ENCODE data around the gene HBG2. TPM values are rescaled to one million over a fixed set of nuclear protein-coding genes. Genes with fewer than 3 reads are reported as not detected.

HBG2 gene
- total RNA-seq, 1 experiment from 2014 or later, result 8.7 TPM

DNA sequence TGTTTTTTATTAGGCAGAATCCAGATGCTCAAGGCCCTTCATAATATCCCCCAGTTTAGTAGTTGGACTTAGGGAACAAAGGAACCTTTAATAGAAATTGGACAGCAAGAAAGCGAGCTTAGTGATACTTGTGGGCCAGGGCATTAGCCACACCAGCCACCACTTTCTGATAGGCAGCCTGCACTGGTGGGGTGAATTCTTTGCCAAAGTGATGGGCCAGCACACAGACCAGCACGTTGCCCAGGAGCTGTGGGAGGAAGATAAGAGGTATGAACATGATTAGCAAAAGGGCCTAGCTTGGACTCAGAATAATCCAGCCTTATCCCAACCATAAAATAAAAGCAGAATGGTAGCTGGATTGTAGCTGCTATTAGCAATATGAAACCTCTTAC, 29.1 kb downstream of the HBG2 start (continued):
- TF ChIP-seq FOXP4 (CRISPR knock-in tag; IDR thresholded peaks at IDR 0.05), result no peak
- no peak for TF ChIP-seq NFYB (CRISPR knock-in tag; conservative IDR thresholded peaks at IDR 0.05; ENCODE audit: low read depth)
- TF ChIP-seq ZNF532 (CRISPR knock-in tag; IDR thresholded peaks at IDR 0.05; ENCODE audit: borderline replicate concordance), result no peak
- TF ChIP-seq, protein P1, sequence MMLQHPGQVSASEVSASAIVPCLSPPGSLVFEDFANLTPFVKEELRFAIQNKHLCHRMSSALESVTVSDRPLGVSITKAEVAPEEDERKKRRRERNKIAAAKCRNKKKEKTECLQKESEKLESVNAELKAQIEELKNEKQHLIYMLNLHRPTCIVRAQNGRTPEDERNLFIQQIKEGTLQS (CRISPR knock-in tag; conservative IDR thresholded peaks at IDR 0.05), result no peak

- H3K4me3 Mint-ChIP-seq, result no peak overlapping the region
- ChIA-PET POLR2A (no interaction called here), CTCF (interaction anchor here (0.7 kb wide), 1 partner anchor 130 kb away, joined by 3 read pairs; no protein-coding TSS in a partner anchor)
- no peak for TF ChIP-seq NFE2L1 (CRISPR knock-in tag; IDR thresholded peaks at IDR 0.05)
- TF ChIP-seq E2F4 (CRISPR knock-in tag; IDR thresholded peaks at IDR 0.05; ENCODE audit: borderline replicate concordance, low read depth), result no peak
- no peak for TF ChIP-seq FOXP1 (CRISPR knock-in tag; IDR thresholded peaks at IDR 0.05; ENCODE audit: borderline replicate concordance)
- TF ChIP-seq ZNF219 (CRISPR knock-in tag; IDR thresholded peaks at IDR 0.05; ENCODE audit: borderline replicate concordance), result no peak
- TF ChIP-seq ZNF416 (CRISPR knock-in tag; IDR thresholded peaks at IDR 0.05), result no peak
- TF ChIP-seq, protein P2, sequence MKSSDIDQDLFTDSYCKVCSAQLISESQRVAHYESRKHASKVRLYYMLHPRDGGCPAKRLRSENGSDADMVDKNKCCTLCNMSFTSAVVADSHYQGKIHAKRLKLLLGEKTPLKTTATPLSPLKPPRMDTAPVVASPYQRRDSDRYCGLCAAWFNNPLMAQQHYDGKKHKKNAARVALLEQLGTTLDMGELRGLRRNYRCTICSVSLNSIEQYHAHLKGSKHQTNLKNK (CRISPR knock-in tag; IDR thresholded peaks at IDR 0.05), result no peak
- peaks cover 24% of the 10 kb centered on the region for H3K9me3 Mint-ChIP-seq
- ATAC-seq (no peak), DNase-seq (ENCODE audit: low spot score) (no peak)
- no peak overlapping the region for H3K27ac Mint-ChIP-seq
- H3K36me3 Mint-ChIP-seq, result peaks cover 20% of the 10 kb centered on the region
- H3K4me1 Mint-ChIP-seq, result peaks cover 3% of the 10 kb centered on the region; the same call in 1 of the 2 replicates
- no peaks in the 10 kb centered on the region for H3K27me3 Mint-ChIP-seq (ENCODE audit: low read depth)
These were observed 29.8 kb downstream of the HBG2 start for GRCh38 chr11:5224538-5225479.

DNA sequence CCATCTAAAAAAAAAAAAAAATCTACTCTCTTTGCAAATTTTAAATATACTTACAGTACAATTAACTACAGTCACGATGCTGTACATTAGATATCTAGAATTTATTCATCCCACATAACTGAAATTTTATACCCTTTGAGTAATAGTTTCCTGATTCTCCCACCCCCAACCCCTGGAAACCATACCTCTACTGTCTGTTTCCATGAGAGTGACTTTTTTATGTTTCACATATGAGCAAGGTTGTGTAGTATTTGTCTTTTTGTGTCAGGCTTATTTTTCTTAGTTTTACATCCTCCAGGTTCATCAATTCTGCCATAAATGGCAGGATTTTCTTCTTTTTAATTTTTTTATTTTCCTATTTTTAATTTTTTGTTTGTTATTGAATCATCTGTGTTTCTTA, 30.9 kb downstream of the HBG2 start:
- DNase-seq (ENCODE audit: low spot score) (no peak), ATAC-seq (no peak)
- no peak for TF ChIP-seq HMGA2 (CRISPR knock-in tag; IDR thresholded peaks at IDR 0.05)
- TF ChIP-seq, protein P3, sequence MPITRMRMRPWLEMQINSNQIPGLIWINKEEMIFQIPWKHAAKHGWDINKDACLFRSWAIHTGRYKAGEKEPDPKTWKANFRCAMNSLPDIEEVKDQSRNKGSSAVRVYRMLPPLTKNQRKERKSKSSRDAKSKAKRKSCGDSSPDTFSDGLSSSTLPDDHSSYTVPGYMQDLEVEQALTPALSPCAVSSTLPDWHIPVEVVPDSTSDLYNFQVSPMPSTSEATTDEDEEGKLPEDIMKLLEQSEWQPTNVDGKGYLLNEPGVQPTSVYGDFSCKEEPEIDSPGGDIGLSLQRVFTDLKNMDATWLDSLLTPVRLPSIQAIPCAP (CRISPR knock-in tag; IDR thresholded peaks at IDR 0.05), result no peak
- TF ChIP-seq ZNF263 (CRISPR knock-in tag; IDR thresholded peaks at IDR 0.05; ENCODE audit: low read depth), result no peak
- TF ChIP-seq, protein P4, sequence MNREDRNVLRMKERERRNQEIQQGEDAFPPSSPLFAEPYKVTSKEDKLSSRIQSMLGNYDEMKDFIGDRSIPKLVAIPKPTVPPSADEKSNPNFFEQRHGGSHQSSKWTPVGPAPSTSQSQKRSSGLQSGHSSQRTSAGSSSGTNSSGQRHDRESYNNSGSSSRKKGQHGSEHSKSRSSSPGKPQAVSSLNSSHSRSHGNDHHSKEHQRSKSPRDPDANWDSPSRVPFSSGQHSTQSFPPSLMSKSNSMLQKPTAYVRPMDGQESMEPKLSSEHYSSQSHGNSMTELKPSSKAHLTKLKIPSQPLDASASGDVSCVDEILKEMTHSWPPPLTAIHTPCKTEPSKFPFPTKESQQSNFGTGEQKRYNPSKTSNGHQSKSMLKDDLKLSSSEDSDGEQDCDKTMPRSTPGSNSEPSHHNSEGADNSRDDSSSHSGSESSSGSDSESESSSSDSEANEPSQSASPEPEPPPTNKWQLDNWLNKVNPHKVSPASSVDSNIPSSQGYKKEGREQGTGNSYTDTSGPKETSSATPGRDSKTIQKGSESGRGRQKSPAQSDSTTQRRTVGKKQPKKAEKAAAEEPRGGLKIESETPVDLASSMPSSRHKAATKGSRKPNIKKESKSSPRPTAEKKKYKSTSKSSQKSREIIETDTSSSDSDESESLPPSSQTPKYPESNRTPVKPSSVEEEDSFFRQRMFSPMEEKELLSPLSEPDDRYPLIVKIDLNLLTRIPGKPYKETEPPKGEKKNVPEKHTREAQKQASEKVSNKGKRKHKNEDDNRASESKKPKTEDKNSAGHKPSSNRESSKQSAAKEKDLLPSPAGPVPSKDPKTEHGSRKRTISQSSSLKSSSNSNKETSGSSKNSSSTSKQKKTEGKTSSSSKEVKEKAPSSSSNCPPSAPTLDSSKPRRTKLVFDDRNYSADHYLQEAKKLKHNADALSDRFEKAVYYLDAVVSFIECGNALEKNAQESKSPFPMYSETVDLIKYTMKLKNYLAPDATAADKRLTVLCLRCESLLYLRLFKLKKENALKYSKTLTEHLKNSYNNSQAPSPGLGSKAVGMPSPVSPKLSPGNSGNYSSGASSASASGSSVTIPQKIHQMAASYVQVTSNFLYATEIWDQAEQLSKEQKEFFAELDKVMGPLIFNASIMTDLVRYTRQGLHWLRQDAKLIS (CRISPR knock-in tag; IDR thresholded peaks at IDR 0.05; ENCODE audit: borderline replicate concordance), result no peak
- H3K27me3 Mint-ChIP-seq (ENCODE audit: low read depth), result no peaks in the 10 kb centered on the region
- H3K4me1 Mint-ChIP-seq, result peaks cover 3% of the 10 kb centered on the region; the same call in 1 of the 2 replicates
- peaks cover 20% of the 10 kb centered on the region for H3K36me3 Mint-ChIP-seq
- no peak overlapping the region for H3K4me3 Mint-ChIP-seq
- ChIA-PET CTCF (no interaction called here), POLR2A (no interaction called here)
- no peak overlapping the region for H3K27ac Mint-ChIP-seq
- H3K9me3 Mint-ChIP-seq, result peaks cover 32% of the 10 kb centered on the region
